Transverse colon (tissue), 4 donors: ENCODE data around the gene NAA25. TPM values are rescaled to one million over a fixed set of nuclear protein-coding genes. Genes with fewer than 3 reads are reported as not detected.
"Not testable (repeated sequence)": the region's sequence is repeated elsewhere in the genome, so short reads cannot be mapped to it uniquely, and the experiment has no call there.

Experiments
- DNase-seq: peaks from one replicate; pipeline ENCODE4 v3.0.0-alpha.2; 2019
- H3K27ac ChIP-seq, 4 donors: fragments of 200-600 bp; sonication (generic); 2 replicates each; pipeline ENCODE4 v1.5.1; 2016 to 2018; ENCODE audit warnings: inconsistent platforms in 4 of 4
- H3K27me3 ChIP-seq: fragments of 200-600 bp; sonication (generic); 2 replicates; pipeline ENCODE4 v1.5.1; 2017; ENCODE audit warnings: inconsistent platforms
- H3K36me3 ChIP-seq, 4 donors: fragments of 200-600 bp; sonication (generic); 2 replicates each; pipeline ENCODE4 v1.5.1; 2017 to 2019; ENCODE audit warnings: inconsistent platforms in 4 of 4
- H3K4me1 ChIP-seq, 4 donors: fragments of 200-600 bp; sonication (generic); 2 replicates each; pipeline ENCODE4 v1.5.1; 2017 to 2020; ENCODE audit warnings: inconsistent platforms in 4 of 4
- H3K4me3 ChIP-seq, 4 donors: fragments of 200-600 bp; sonication (generic); 1 replicate in 1 of 4; 2 replicates in 3 of 4; pipeline versions ENCODE4 v1.5.1 to v1.6.1; 2017 to 2019; ENCODE audit warnings: inconsistent platforms in 4 of 4
- H3K9me3 ChIP-seq, 2 donors: fragments of 200-600 bp; sonication (generic); 2 replicates each; pipeline ENCODE4 v1.5.1; 2017 to 2019; ENCODE audit warnings: inconsistent platforms in 2 of 2
- CTCF ChIP-seq, 5 experiments: fragments of 200-600 bp in 3 of 5; fragments of 450-650 bp in 2 of 5; sonication (generic) in 3 of 5; IDR thresholded peaks; 1 replicate in 2 of 5; 2 replicates in 3 of 5; pipeline ENCODE4 v1.5.1; 2016 to 2017; ENCODE audit warnings: antibody characterized with exemption in 5 of 5, inconsistent platforms in 3 of 5, mild to moderate bottlenecking in 2 of 5, moderate library complexity in 1 of 5
- EP300 ChIP-seq: sonication (generic); formaldehyde crosslinking; IDR thresholded peaks from one replicate; pipeline ENCODE4 v1.6.1; 2017; ENCODE audit warnings: antibody characterized with exemption, low read depth
- POLR2A ChIP-seq: fragments of 450-650 bp; IDR thresholded peaks from one replicate; pipeline ENCODE4 v1.6.1; 2016; ENCODE audit warnings: antibody characterized with exemption, mild to moderate bottlenecking, moderate library complexity
- POLR2AphosphoS5 ChIP-seq, 3 donors: sonication (generic); formaldehyde crosslinking; IDR thresholded peaks; one replicate each; pipeline ENCODE4 v1.6.1; 2016; ENCODE audit warnings: antibody characterized with exemption in 3 of 3
- WGBS, 2 donors: methylation state at CpG; one replicate each; pipeline ENCODE4 v1.1.5; 2018; ENCODE audit warnings: low coverage in 1 of 2; 5-methylcytosine and 5-hydroxymethylcytosine counted together
- in situ Hi-C, 4 donors: fragments of 200-750 bp; cut with MboI; loops; one replicate each; pipeline versions ENCODE4 v1.15.0 to v1.15.1; 2017; ENCODE audit warnings: low sequenced_read_pairs in 3 of 4, low pct_ligation_motif_present in 1 of 4, low pct_unique_long_range_greater_than_20kb in 1 of 4
- intact Hi-C: fragments of 100-400 bp; cut with DNase I; formaldehyde crosslinking; loops from one replicate; pipeline ENCODE4 v1.15.1; 2023; ENCODE audit warnings: low total_unique reads
- total RNA-seq, 4 donors: library from RNA; depleted of rRNA; stranded (reverse); fragments of >200 nt; gene quantifications; one replicate each; pipeline ENCODE4 v1.1.0, GENCODE V29; 2016

The NAA25 gene
- total RNA-seq, 4 donors from 2014 or later, result 6.7 to 63.7 (median 18.4) TPM

- H3K36me3 ChIP-seq, result no peaks in the 10 kb centered on the region
- peaks cover 0 to 14% (median 8%) of the 10 kb centered on the region in 4 donors for H3K4me1 ChIP-seq
- no peak for DNase-seq
- in situ Hi-C loops (no loop called here), intact Hi-C loops (no loop called here)
- H3K4me3 ChIP-seq, result no peak overlapping the region
- H3K27ac ChIP-seq, result no peak overlapping the region
- H3K27me3 ChIP-seq, result no peaks in the 10 kb centered on the region
- TF ChIP-seq EP300 (no peak), POLR2A (no peak), POLR2AphosphoS5 (IDR thresholded peaks at IDR 0.05) (no peak), CTCF (IDR thresholded peaks at IDR 0.05) (no peak)
- H3K9me3 ChIP-seq, result no peaks in the 10 kb centered on the region
Measured at GRCh38 chr12:112001576-112001975, 107.0 kb downstream of the NAA25 start.

- 92 to 93% methylated on average over 5 to 8 of the region's 8 CpGs for WGBS, 2 donors
- no peak for TF ChIP-seq CTCF (IDR thresholded peaks at IDR 0.05)
- TF ChIP-seq POLR2AphosphoS5 (IDR thresholded peaks at IDR 0.05), result no peak
- no peak for TF ChIP-seq EP300
- no peak for TF ChIP-seq POLR2A
- Histone ChIP-seq H3K36me3 (no peaks in the 10 kb centered on the region), H3K27ac (no peak overlapping the region), H3K4me3 (no peak overlapping the region), H3K9me3 (no peaks in the 10 kb centered on the region), H3K4me1 (peaks cover 0 to 7% (median 3%) of the 10 kb centered on the region in 4 donors), H3K27me3 (no peaks in the 10 kb centered on the region)
- no peak for DNase-seq
- intact Hi-C loops, result no loop called here
- in situ Hi-C loops, result no loop called here
Measured at GRCh38 chr12:112000820-112001219, 107.8 kb downstream of the NAA25 start.

GRCh38 chr12:111999129-111999528, 109.5 kb downstream of the NAA25 start:
- H3K27me3 ChIP-seq, DNase-seq, H3K4me1 ChIP-seq, in situ Hi-C loops, H3K4me3 ChIP-seq, H3K9me3 ChIP-seq, H3K27ac ChIP-seq, intact Hi-C loops, H3K36me3 ChIP-seq: not testable (repeated sequence)
- 89 to 91% methylated on average over 4 to 9 of the region's 9 CpGs for WGBS, 2 donors

GRCh38 chr12:111998015-111998414, 110.6 kb downstream of the NAA25 start:
- no peak overlapping the region for H3K4me3 ChIP-seq
- H3K27me3 ChIP-seq, result no peaks in the 10 kb centered on the region
- H3K4me1 ChIP-seq, result no peaks in the 10 kb centered on the region
- no peak for DNase-seq
- intact Hi-C loops, result no loop called here
- 87 to 100% methylated on average over 2 to 4 of the region's 4 CpGs for WGBS, 2 donors
- no peaks in the 10 kb centered on the region for H3K9me3 ChIP-seq
- H3K27ac ChIP-seq, result no peak overlapping the region
- no peaks in the 10 kb centered on the region for H3K36me3 ChIP-seq
- TF ChIP-seq POLR2A, result no peak
- no peak for TF ChIP-seq POLR2AphosphoS5 (IDR thresholded peaks at IDR 0.05)
- no peak for TF ChIP-seq CTCF (IDR thresholded peaks at IDR 0.05)
- no peak for TF ChIP-seq EP300
- in situ Hi-C loops, result no loop called here

- intact Hi-C loops, result no loop called here
- WGBS, 2 donors, result 93 to 100% methylated on average over 2 of the region's 2 CpGs
Measured at GRCh38 chr12:111997300-111997699, 111.3 kb downstream of the NAA25 start.

More at GRCh38 chr12:111997300-111997699, 111.3 kb downstream of the NAA25 start:
- H3K27me3 ChIP-seq, result no peaks in the 10 kb centered on the region
- no peak overlapping the region for H3K4me3 ChIP-seq
- DNase-seq, result no peak
- in situ Hi-C loops, result no loop called here
- no peaks in the 10 kb centered on the region for H3K36me3 ChIP-seq
- H3K9me3 ChIP-seq, result no peaks in the 10 kb centered on the region
- no peak for TF ChIP-seq POLR2AphosphoS5 (IDR thresholded peaks at IDR 0.05)
- no peak overlapping the region for H3K27ac ChIP-seq
- H3K4me1 ChIP-seq, result no peaks in the 10 kb centered on the region
